ENCODE data around the gene CASKIN1.

The CASKIN1 gene

GRCh38 chr16:2212362-2213324 is 16.2 kb upstream of the CASKIN1 start:
- TF ChIP-seq SIN3A (IDR thresholded peaks at IDR 0.05; ENCODE audit: borderline replicate concordance, insufficient read depth, low read length) (0 out of 2 replicates have a peak, but pooled peaks have one; percentile 36), FOXP2 (optimal IDR thresholded peaks at IDR 0.05; ENCODE audit: borderline replicate concordance, extremely low read depth, extremely low read length, insufficient read depth) (no peak), POLR2AphosphoS5 (IDR thresholded peaks at IDR 0.05; ENCODE audit: low read depth, low read length) (no peak), REST (IDR thresholded peaks at IDR 0.05; ENCODE audit: insufficient read depth in 1 of 2, low read depth in 2 of 2, low read length in 2 of 2) (no peak)

GRCh38 chr16:2211923-2212347 is 15.5 kb upstream of the CASKIN1 start:
- TF ChIP-seq SIN3A (IDR thresholded peaks at IDR 0.05; ENCODE audit: borderline replicate concordance, insufficient read depth, low read length) (no peak), FOXP2 (optimal IDR thresholded peaks at IDR 0.05; ENCODE audit: borderline replicate concordance, extremely low read depth, extremely low read length, insufficient read depth) (no peak), TAF1 (IDR thresholded peaks at IDR 0.05; ENCODE audit: borderline replicate concordance, insufficient read depth, low read length) (no peak), POLR2AphosphoS5 (IDR thresholded peaks at IDR 0.05; ENCODE audit: low read depth, low read length) (no peak), REST (IDR thresholded peaks at IDR 0.05; ENCODE audit: insufficient read depth in 1 of 2, low read depth in 2 of 2, low read length in 2 of 2) (no peak)

GRCh38 chr16:2210386-2211365 is 14.3 kb upstream of the CASKIN1 start, which contains the start of gene BRICD5:
TSS of gene BRICD5 (minus strand) at chr16:2210863. CDS start at chr16:2210833, 30 bp downstream.
- TF ChIP-seq REST (IDR thresholded peaks at IDR 0.05; ENCODE audit: insufficient read depth in 1 of 2, low read depth in 2 of 2, low read length in 2 of 2) (no peak), TAF1 (IDR thresholded peaks at IDR 0.05; ENCODE audit: borderline replicate concordance, insufficient read depth, low read length) (no peak), POLR2AphosphoS5 (IDR thresholded peaks at IDR 0.05; ENCODE audit: low read depth, low read length) (peak; percentile 38; the same call in 1 of the 2 replicates), SIN3A (IDR thresholded peaks at IDR 0.05; ENCODE audit: borderline replicate concordance, insufficient read depth, low read length) (no peak), FOXP2 (optimal IDR thresholded peaks at IDR 0.05; ENCODE audit: borderline replicate concordance, extremely low read depth, extremely low read length, insufficient read depth) (no peak)

GRCh38 chr16:2210009-2210332 is 13.6 kb upstream of the CASKIN1 start:
- TF ChIP-seq REST (IDR thresholded peaks at IDR 0.05; ENCODE audit: insufficient read depth in 1 of 2, low read depth in 2 of 2, low read length in 2 of 2) (no peak), POLR2AphosphoS5 (IDR thresholded peaks at IDR 0.05; ENCODE audit: low read depth, low read length) (no peak), TAF1 (IDR thresholded peaks at IDR 0.05; ENCODE audit: borderline replicate concordance, insufficient read depth, low read length) (no peak), SIN3A (IDR thresholded peaks at IDR 0.05; ENCODE audit: borderline replicate concordance, insufficient read depth, low read length) (no peak), FOXP2 (optimal IDR thresholded peaks at IDR 0.05; ENCODE audit: borderline replicate concordance, extremely low read depth, extremely low read length, insufficient read depth) (no peak)

Measured in PFSK-1 (cell line).